ENCODE measurements around the gene FAM237A. TPM values are rescaled to one million over a fixed set of nuclear protein-coding genes. Genes with fewer than 3 reads are reported as not detected.

Gene FAM237A
- total and polyA plus RNA-seq, 2 of the 13 experiments (the other 11 are each of a cell fraction or from before 2014, with no cell fraction given) = not detected

GRCh38 chr2:206657087-206657486 is 14.8 kb downstream of the FAM237A start:
- Histone ChIP-seq H4K20me1 (ENCODE audit: insufficient read depth, low read length) (no peaks in the 10 kb centered on the region), H3K4me2 (ENCODE audit: low read depth, low read length) (no peak overlapping the region), H3K79me2 (ENCODE audit: insufficient read depth, low read length) (no peaks in the 10 kb centered on the region), H3K4me1 (ENCODE audit: insufficient read depth, low read length) (no peaks in the 10 kb centered on the region), H3K27me3 (ENCODE audit: control insufficient read depth in 1 of 2, insufficient read depth in 2 of 2, low read length in 2 of 2) (no peaks in the 10 kb centered on the region), H3K27ac (ENCODE audit: extremely low read length, insufficient read depth, low read length) (no peak overlapping the region), H3K9me3 (ENCODE audit: low read length) (no peaks in the 10 kb centered on the region), H3K4me3 (replicated peaks in 1 of 3; ENCODE audit: insufficient read depth in 1 of 3, low read depth in 2 of 3, low read length in 3 of 3) (no peak overlapping the region), H2AFZ (ENCODE audit: low read length) (no peak overlapping the region), H3K9ac (ENCODE audit: insufficient read depth, low read depth, low read length) (no peak overlapping the region), H3K36me3 (replicated peaks in 1 of 2; ENCODE audit: control insufficient read depth in 1 of 2, insufficient read depth in 2 of 2, low read length in 2 of 2) (no peaks in the 10 kb centered on the region)
- WGBS (ENCODE audit: low lambda C conversion rate) = 45% methylated on average over 1 of the region's 1 CpG
- no peak for DNase-seq (ENCODE audit: low spot score)
- in situ Hi-C loops (cut with HindIII; ENCODE audit: extremely low pct_ligation_motif_present, low pct_unique_long_range_greater_than_20kb) = no loop called here
- ChIA-PET CTCF (ENCODE audit: low intra/inter-chr PET ratio, low total read pairs) (no interaction called here), POLR2A (no interaction called here)
- FAIRE-seq = no peak
- no peak for ATAC-seq
- BruUV-seq (replicated peaks) = no TSS peak
- intact Hi-C loops (cut with micrococcal nuclease; ENCODE audit: unreplicated experiment) = no loop called here
- TF ChIP-seq ZNF337 (CRISPR knock-in tag; IDR thresholded peaks at IDR 0.05; ENCODE audit: borderline replicate concordance, low read depth) = no peak
- no peak for TF ChIP-seq ATF7-NPFF (CRISPR knock-in tag; IDR thresholded peaks at IDR 0.05; ENCODE audit: low read depth)
- TF ChIP-seq NFE2L1 (CRISPR knock-in tag; IDR thresholded peaks at IDR 0.05; ENCODE audit: borderline replicate concordance) = no peak
- TF ChIP-seq ELF4 (CRISPR knock-in tag; IDR thresholded peaks at IDR 0.05; ENCODE audit: borderline replicate concordance) = no peak
- no peak for TF ChIP-seq ZSCAN5A (CRISPR knock-in tag; IDR thresholded peaks at IDR 0.05; ENCODE audit: borderline replicate concordance)
- TF ChIP-seq ZNF549 (CRISPR knock-in tag; IDR thresholded peaks at IDR 0.05) = no peak
- TF ChIP-seq, protein P1, sequence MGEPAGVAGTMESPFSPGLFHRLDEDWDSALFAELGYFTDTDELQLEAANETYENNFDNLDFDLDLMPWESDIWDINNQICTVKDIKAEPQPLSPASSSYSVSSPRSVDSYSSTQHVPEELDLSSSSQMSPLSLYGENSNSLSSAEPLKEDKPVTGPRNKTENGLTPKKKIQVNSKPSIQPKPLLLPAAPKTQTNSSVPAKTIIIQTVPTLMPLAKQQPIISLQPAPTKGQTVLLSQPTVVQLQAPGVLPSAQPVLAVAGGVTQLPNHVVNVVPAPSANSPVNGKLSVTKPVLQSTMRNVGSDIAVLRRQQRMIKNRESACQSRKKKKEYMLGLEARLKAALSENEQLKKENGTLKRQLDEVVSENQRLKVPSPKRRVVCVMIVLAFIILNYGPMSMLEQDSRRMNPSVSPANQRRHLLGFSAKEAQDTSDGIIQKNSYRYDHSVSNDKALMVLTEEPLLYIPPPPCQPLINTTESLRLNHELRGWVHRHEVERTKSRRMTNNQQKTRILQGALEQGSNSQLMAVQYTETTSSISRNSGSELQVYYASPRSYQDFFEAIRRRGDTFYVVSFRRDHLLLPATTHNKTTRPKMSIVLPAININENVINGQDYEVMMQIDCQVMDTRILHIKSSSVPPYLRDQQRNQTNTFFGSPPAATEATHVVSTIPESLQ (CRISPR knock-in tag; conservative IDR thresholded peaks at IDR 0.05) = no peak
- no peak for TF ChIP-seq ELF3 (CRISPR knock-in tag; IDR thresholded peaks at IDR 0.05)
- TF ChIP-seq, protein P2, sequence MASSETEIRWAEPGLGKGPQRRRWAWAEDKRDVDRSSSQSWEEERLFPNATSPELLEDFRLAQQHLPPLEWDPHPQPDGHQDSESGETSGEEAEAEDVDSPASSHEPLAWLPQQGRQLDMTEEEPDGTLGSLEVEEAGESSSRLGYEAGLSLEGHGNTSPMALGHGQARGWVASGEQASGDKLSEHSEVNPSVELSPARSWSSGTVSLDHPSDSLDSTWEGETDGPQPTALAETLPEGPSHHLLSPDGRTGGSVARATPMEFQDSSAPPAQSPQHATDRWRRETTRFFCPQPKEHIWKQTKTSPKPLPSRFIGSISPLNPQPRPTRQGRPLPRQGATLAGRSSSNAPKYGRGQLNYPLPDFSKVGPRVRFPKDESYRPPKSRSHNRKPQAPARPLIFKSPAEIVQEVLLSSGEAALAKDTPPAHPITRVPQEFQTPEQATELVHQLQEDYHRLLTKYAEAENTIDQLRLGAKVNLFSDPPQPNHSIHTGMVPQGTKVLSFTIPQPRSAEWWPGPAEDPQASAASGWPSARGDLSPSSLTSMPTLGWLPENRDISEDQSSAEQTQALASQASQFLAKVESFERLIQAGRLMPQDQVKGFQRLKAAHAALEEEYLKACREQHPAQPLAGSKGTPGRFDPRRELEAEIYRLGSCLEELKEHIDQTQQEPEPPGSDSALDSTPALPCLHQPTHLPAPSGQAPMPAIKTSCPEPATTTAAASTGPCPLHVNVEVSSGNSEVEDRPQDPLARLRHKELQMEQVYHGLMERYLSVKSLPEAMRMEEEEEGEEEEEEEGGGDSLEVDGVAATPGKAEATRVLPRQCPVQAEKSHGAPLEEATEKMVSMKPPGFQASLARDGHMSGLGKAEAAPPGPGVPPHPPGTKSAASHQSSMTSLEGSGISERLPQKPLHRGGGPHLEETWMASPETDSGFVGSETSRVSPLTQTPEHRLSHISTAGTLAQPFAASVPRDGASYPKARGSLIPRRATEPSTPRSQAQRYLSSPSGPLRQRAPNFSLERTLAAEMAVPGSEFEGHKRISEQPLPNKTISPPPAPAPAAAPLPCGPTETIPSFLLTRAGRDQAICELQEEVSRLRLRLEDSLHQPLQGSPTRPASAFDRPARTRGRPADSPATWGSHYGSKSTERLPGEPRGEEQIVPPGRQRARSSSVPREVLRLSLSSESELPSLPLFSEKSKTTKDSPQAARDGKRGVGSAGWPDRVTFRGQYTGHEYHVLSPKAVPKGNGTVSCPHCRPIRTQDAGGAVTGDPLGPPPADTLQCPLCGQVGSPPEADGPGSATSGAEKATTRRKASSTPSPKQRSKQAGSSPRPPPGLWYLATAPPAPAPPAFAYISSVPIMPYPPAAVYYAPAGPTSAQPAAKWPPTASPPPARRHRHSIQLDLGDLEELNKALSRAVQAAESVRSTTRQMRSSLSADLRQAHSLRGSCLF (CRISPR knock-in tag; IDR thresholded peaks at IDR 0.05; ENCODE audit: borderline replicate concordance) = no peak
- TF ChIP-seq MNT (IDR thresholded peaks at IDR 0.05) = no peak
- TF ChIP-seq HNRNPL (IDR thresholded peaks at IDR 0.05; ENCODE audit: low read depth, low read length) = no peak
- no peak for TF ChIP-seq ZNF124 (CRISPR knock-in tag; IDR thresholded peaks at IDR 0.05)
- no peak for TF ChIP-seq ZBTB8A (CRISPR knock-in tag; IDR thresholded peaks at IDR 0.05; ENCODE audit: borderline replicate concordance, low read depth)
- no peak for TF ChIP-seq MYC (CRISPR knock-in tag; IDR thresholded peaks at IDR 0.05; ENCODE audit: borderline replicate concordance)
- TF ChIP-seq ZZZ3 (CRISPR knock-in tag; IDR thresholded peaks at IDR 0.05; ENCODE audit: borderline replicate concordance) = no peak
- no peak for TF ChIP-seq THYN1 (CRISPR knock-in tag; IDR thresholded peaks at IDR 0.05; ENCODE audit: borderline replicate concordance, low read depth)
